Endothelial cell of umbilical vein (primary cell): ENCODE measurements around the gene INPP5A. TPM values are rescaled to one million over a fixed set of nuclear protein-coding genes. Genes with fewer than 3 reads are reported as not detected.

Experiments used
- BruUV-seq: library from RNA; stranded (reverse); fragments of 400-500 nt; replicated peaks from 2 replicates; lab custom pipeline; 2021; lab: Mats Ljungman, UMichigan
- CTCF ChIA-PET: fragments of 300-600, 350-600 bp; sonication (Branson Sonifier 250); formaldehyde crosslinking; loops from one replicate; lab custom pipeline; 2021; ENCODE audit warnings: antibody characterized with exemption, inconsistent platforms; lab: Charles Lee
- POLR2A ChIA-PET: fragments of 300-600, 350-600 bp; sonication (Branson Sonifier 250); formaldehyde crosslinking; loops from one replicate; lab custom pipeline; 2021; ENCODE audit warnings: antibody characterized with exemption, inconsistent platforms; lab: Charles Lee
- DNase-seq: peaks from one replicate; pipeline ENCODE4 v3.0.0-alpha.2; 2011; ENCODE audit warnings: low read depth, low spot score
- FAIRE-seq: peaks from 2 replicates; lab custom pipeline; 2011; peaks lifted over from hg19 to GRCh38; lab: Jason Lieb, UNC
- H2AFZ ChIP-seq: 2 replicates; pipeline ENCODE4 v1.6.0; 2012; ENCODE audit warnings: low read depth, low read length, control low read depth, inconsistent platforms
- H3K27ac ChIP-seq: 2 replicates; pipeline ENCODE4 v1.5.1; 2011; ENCODE audit warnings: low read depth, mild to moderate bottlenecking, control low read depth, low read length, moderate library complexity; ENCODE audit not compliant: insufficient read depth
- H3K27me3 ChIP-seq, 2 experiments: 2 replicates each; pipeline versions ENCODE4 v1.6.0 to v1.6.1; 2011; ENCODE audit warnings: low read length in 2 of 2, mixed read lengths in 1 of 2; ENCODE audit not compliant: control insufficient read depth in 2 of 2, insufficient read depth in 2 of 2
- H3K36me3 ChIP-seq, 2 experiments: 2 replicates in 1 of 2; 3 replicates in 1 of 2; pipeline ENCODE4 v1.5.1; 2011; ENCODE audit warnings: low read length in 2 of 2, mild to moderate bottlenecking in 1 of 2, moderate library complexity in 1 of 2; ENCODE audit not compliant: control insufficient read depth in 2 of 2, insufficient read depth in 2 of 2; ENCODE audit errors: extremely low read depth in 1 of 2
- H3K4me1 ChIP-seq: 3 replicates; pipeline ENCODE4 v1.5.1; 2011; ENCODE audit warnings: mild to moderate bottlenecking, low read length; ENCODE audit not compliant: control insufficient read depth, insufficient read depth; ENCODE audit errors: extremely low read depth
- H3K4me2 ChIP-seq: 2 replicates; pipeline ENCODE4 v1.6.1; 2011; ENCODE audit warnings: low read length, control low read depth, mixed read lengths; ENCODE audit not compliant: insufficient read depth
- H3K4me3 ChIP-seq, 3 experiments: fragments of 200-600 bp in 1 of 3; sonication (generic), shearing (Covaris generic) in 1 of 3; replicated peaks in 1 of 3; 2 replicates each; pipeline ENCODE4 v1.5.1; 2011 to 2016; ENCODE audit warnings: control low read depth in 3 of 3, low read length in 3 of 3, mild to moderate bottlenecking in 2 of 3, inconsistent platforms in 1 of 3, low read depth in 1 of 3, moderate library complexity in 1 of 3; ENCODE audit not compliant: insufficient read depth in 1 of 3
- H3K79me2 ChIP-seq: 2 replicates; pipeline ENCODE4 v1.6.0; 2012; ENCODE audit warnings: low read length, inconsistent platforms; ENCODE audit not compliant: control insufficient read depth, insufficient read depth
- H3K9ac ChIP-seq: replicated peaks from 2 replicates; pipeline ENCODE3; 2011; ENCODE audit warnings: low read length, control low read depth; ENCODE audit not compliant: insufficient read depth; ENCODE audit errors: extremely low read depth
- H3K9me1 ChIP-seq: replicated peaks from 3 replicates; pipeline ENCODE4 v1.6.0; 2011; ENCODE audit warnings: mild to moderate bottlenecking, low read length; ENCODE audit not compliant: control insufficient read depth, insufficient read depth; ENCODE audit errors: extremely low read depth
- H3K9me3 ChIP-seq: replicated peaks from 2 replicates; pipeline ENCODE4 v1.5.1; 2012; ENCODE audit warnings: low read length, inconsistent platforms; ENCODE audit not compliant: control insufficient read depth, insufficient read depth
- H4K20me1 ChIP-seq: replicated peaks from 2 replicates; pipeline ENCODE3; 2011; ENCODE audit warnings: mild to moderate bottlenecking, low read length; ENCODE audit not compliant: control insufficient read depth, insufficient read depth; ENCODE audit errors: extremely low read depth
- EZH2 ChIP-seq: IDR thresholded peaks from 2 replicates; pipeline ENCODE4 v1.6.1; 2012; ENCODE audit warnings: borderline replicate concordance, low read depth, mild to moderate bottlenecking, moderate library complexity, low read length, inconsistent platforms; ENCODE audit not compliant: severe bottlenecking
- FOS ChIP-seq: IDR thresholded peaks from 2 replicates; pipeline ENCODE4 v1.6.1; 2011; ENCODE audit warnings: mild to moderate bottlenecking, low read length, moderate library complexity, borderline replicate concordance; ENCODE audit not compliant: insufficient read depth
- GATA2 ChIP-seq: IDR thresholded peaks from 2 replicates; pipeline ENCODE4 v1.7.0; 2011; ENCODE audit warnings: low read depth, mild to moderate bottlenecking, moderate library complexity, mixed read lengths, low read length; ENCODE audit not compliant: insufficient read length, insufficient read depth
- JUN ChIP-seq: IDR thresholded peaks from 2 replicates; pipeline ENCODE4 v1.6.1; 2011; ENCODE audit warnings: borderline replicate concordance, low read depth; ENCODE audit not compliant: insufficient read length, insufficient read depth
- MYC ChIP-seq: IDR thresholded peaks from one replicate; pipeline ENCODE4 v1.6.1; 2011; ENCODE audit warnings: mild to moderate bottlenecking, low read depth, low read length
- POLR2A ChIP-seq: IDR thresholded peaks from 2 replicates; pipeline ENCODE4 v1.6.1; 2012; ENCODE audit warnings: low read depth, mild to moderate bottlenecking, control low read depth, low read length
- POLR2AphosphoS5 ChIP-seq: IDR thresholded peaks from 2 replicates; pipeline ENCODE4 v1.6.1; 2012; ENCODE audit warnings: low read depth, mild to moderate bottlenecking, control low read depth, low read length, moderate library complexity; ENCODE audit not compliant: insufficient read depth
- dilution Hi-C: fragments of 300-500 bp; cut with MboI; formaldehyde crosslinking; loops from one replicate; pipeline ENCODE4 v1.15.0; 2019; ENCODE audit warnings: low sequenced_read_pairs; ENCODE audit not compliant: extremely low pct_ligation_motif_present
- intact Hi-C: fragments of 100-400 bp; cut with micrococcal nuclease; formaldehyde crosslinking; loops from one replicate; pipeline ENCODE4 v1.10.0; 2022
- polyA plus RNA-seq, 4 experiments: library from polyadenylated mRNA; depleted of rRNA in 3 of 4; stranded (reverse) in 3 of 4; unstranded in 1 of 4; fragments of >200 nt; gene quantifications; 2 replicates each; pipeline versions ENCODE4 v1.2.1 to v1.2.3, GENCODE V29; 2011 to 2012; ENCODE audit warnings: missing spikeins in 1 of 4
- total RNA-seq: library from RNA; stranded (reverse); gene quantifications from 2 replicates; pipeline ENCODE4 v1.2.3, GENCODE V29; 2021
- TF ChIP-seq, protein P1 (sequence below), 2 donors: IDR thresholded peaks; 1 replicate in 1 of 2; 2 replicates in 1 of 2; pipeline ENCODE4 v1.5.1; 2011; ENCODE audit warnings: low read length in 2 of 2, mild to moderate bottlenecking in 2 of 2, moderate library complexity in 2 of 2, control low read depth in 1 of 2, inconsistent platforms in 1 of 2, low read depth in 1 of 2; ENCODE audit not compliant: insufficient read depth in 1 of 2; ENCODE audit errors: extremely low read depth in 1 of 2
- TF ChIP-seq, protein P2 (sequence below): IDR thresholded peaks from 2 replicates; pipeline ENCODE4 v1.6.1; 2011; ENCODE audit not compliant: insufficient read depth, insufficient read length

INPP5A gene
- total and polyA plus RNA-seq, 2 donors (not counting 3 experiments of a cell fraction or from before 2014, with no cell fraction given), result 22.9 to 33.2 TPM

DNA sequence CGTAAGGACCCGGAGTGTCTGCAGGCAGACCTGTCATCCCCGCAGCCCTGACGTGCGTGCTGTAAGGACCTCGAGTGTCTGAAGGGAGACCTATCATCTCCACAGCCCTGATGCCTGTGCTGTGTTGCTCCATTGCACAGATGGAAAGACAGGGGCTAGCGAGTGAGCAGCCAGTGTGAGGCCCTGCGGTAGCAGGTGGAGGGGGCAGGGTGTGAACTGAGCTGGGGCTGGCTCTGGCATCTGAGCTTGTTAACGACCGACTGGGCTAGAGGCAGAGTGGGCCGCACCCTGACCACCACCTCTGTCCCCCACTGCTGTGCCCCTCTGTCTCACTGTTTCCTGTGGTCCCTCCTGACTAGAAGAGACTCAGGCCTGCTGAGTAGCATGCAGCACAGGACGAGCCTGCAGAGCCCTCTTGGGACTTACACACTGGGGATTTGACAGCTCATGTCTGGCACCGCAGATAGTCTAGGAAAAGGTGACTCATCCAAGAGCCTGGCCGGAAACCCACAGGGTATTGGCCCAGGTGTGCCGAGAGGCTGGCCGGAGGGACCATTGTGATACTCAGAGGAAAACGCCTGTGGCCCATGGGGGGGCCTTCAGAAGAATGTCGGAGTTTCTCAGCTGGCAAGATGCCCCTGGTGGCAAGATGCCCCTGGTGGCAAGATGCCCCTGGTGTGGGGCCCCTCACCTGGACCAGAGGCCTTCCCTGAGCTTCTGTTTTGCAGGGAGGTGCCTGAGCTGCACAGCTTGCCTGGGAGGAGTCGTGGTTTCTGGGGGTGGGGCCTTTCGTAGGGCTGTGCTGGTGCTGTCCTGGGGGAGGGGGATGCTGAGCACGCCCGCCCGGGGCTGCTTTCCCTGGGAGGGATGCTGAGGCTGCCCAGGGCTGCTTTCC lies 34.3 kb downstream of the INPP5A start:
- Histone ChIP-seq H3K36me3 (no peaks in the 10 kb centered on the region), H3K27ac (no peak overlapping the region), H3K27me3 (no peaks in the 10 kb centered on the region), H3K9ac (no peak overlapping the region), H3K79me2 (no peaks in the 10 kb centered on the region), H3K4me2 (no peak overlapping the region), H4K20me1 (peaks cover 2% of the 10 kb centered on the region), H2AFZ (no peak overlapping the region), H3K4me1 (peaks cover 27% of the 10 kb centered on the region), H3K9me3 (no peaks in the 10 kb centered on the region), H3K9me1 (no peaks in the 10 kb centered on the region), H3K4me3 (no peak overlapping the region)
- dilution Hi-C loops, result no loop called here
- peak; percentile 75 for DNase-seq
- no TSS peak for BruUV-seq
- CTCF ChIA-PET, result interaction anchor here (0.9 to 1.9 kb wide), 4 partner anchors 16 to 112 kb away, joined by 4 to 7 read pairs (median 4); no protein-coding TSS in a partner anchor
- TF ChIP-seq EZH2 (no peak), POLR2AphosphoS5 (peak; percentile 12), POLR2A (no peak), FOS (peak; percentile 89), MYC (no peak), JUN (peak; percentile 87), GATA2 (peak; percentile 38)
- TF ChIP-seq, protein P1, sequence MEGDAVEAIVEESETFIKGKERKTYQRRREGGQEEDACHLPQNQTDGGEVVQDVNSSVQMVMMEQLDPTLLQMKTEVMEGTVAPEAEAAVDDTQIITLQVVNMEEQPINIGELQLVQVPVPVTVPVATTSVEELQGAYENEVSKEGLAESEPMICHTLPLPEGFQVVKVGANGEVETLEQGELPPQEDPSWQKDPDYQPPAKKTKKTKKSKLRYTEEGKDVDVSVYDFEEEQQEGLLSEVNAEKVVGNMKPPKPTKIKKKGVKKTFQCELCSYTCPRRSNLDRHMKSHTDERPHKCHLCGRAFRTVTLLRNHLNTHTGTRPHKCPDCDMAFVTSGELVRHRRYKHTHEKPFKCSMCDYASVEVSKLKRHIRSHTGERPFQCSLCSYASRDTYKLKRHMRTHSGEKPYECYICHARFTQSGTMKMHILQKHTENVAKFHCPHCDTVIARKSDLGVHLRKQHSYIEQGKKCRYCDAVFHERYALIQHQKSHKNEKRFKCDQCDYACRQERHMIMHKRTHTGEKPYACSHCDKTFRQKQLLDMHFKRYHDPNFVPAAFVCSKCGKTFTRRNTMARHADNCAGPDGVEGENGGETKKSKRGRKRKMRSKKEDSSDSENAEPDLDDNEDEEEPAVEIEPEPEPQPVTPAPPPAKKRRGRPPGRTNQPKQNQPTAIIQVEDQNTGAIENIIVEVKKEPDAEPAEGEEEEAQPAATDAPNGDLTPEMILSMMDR (IDR thresholded peaks at IDR 0.05; ENCODE audit: extremely low read depth in 1 of 2, insufficient read depth in 1 of 2, low read depth in 1 of 2, low read length in 2 of 2), result peak; percentile 4
- TF ChIP-seq, protein P2, sequence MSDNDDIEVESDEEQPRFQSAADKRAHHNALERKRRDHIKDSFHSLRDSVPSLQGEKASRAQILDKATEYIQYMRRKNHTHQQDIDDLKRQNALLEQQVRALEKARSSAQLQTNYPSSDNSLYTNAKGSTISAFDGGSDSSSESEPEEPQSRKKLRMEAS, result no peak
- peak; percentile 98 for FAIRE-seq
- POLR2A ChIA-PET, result no interaction called here
- intact Hi-C loops, result loop anchor here (1.0 to 5.0 kb wide), 7 partner anchors 11 to 65 kb away; partner anchors contain the start of gene INPP5A
